ENCODE data around the gene GFOD1. TPM values are rescaled to one million over a fixed set of nuclear protein-coding genes. Genes with fewer than 3 reads are reported as not detected.

GFOD1 gene
- total and polyA plus RNA-seq, 8 donors = 5.7 to 19.6 (median 8.2) TPM

- intact Hi-C loops (cut with DNase I) = no loop called here
- Histone ChIP-seq H3K4me3 (peak overlapping the region; percentile 48 to 90), H3K27ac (peak overlapping the region; percentile 39 to 63), H3K27me3 (no peaks in the 10 kb centered on the region), H3K36me3 (no peaks in the 10 kb centered on the region), H3K4me1 (peaks cover 3 to 37% of the 10 kb centered on the region in 2 donors), H3K9me3 (no peaks in the 10 kb centered on the region)
- peak in 3 of 4 donors; percentile 65 to 85 (median 70) for DNase-seq
- ATAC-seq = peak; percentile 16
- no peak for TF ChIP-seq CTCF (IDR thresholded peaks at IDR 0.05)
These were observed 855 bp upstream of the GFOD1 start for GRCh38 chr6:13488015-13488895.

GRCh38 chr6:13486679-13487121 is 700 bp downstream of the GFOD1 start:
- peak; percentile 40 for ATAC-seq
- peak overlapping the region; percentile 75 to 90 for H3K4me3 ChIP-seq
- DNase-seq = peak; percentile 49 to 91 (median 66)
- no peak for TF ChIP-seq CTCF (IDR thresholded peaks at IDR 0.05)
- H3K9me3 ChIP-seq = no peaks in the 10 kb centered on the region
- peak overlapping the region; percentile 87 to 88 for H3K27ac ChIP-seq
- intact Hi-C loops (cut with DNase I) = no loop called here
- no peaks in the 10 kb centered on the region for H3K27me3 ChIP-seq
- H3K4me1 ChIP-seq = peaks cover 3 to 37% of the 10 kb centered on the region in 2 donors
- no peaks in the 10 kb centered on the region for H3K36me3 ChIP-seq

- H3K4me1 ChIP-seq = peaks cover 3 to 40% of the 10 kb centered on the region in 2 donors
- no peaks in the 10 kb centered on the region for H3K27me3 ChIP-seq
- peak overlapping the region in 1 of 2 donors; percentile 87 for H3K27ac ChIP-seq
- peak overlapping the region; percentile 75 to 90 for H3K4me3 ChIP-seq
- ATAC-seq = peak; percentile 14
- no peak for TF ChIP-seq CTCF (IDR thresholded peaks at IDR 0.05)
- H3K36me3 ChIP-seq = no peaks in the 10 kb centered on the region
- intact Hi-C loops (cut with DNase I) = no loop called here
- peak in 3 of 4 donors; percentile 40 to 44 (median 43) for DNase-seq
- H3K9me3 ChIP-seq = no peaks in the 10 kb centered on the region
These were observed 1.4 kb downstream of the GFOD1 start for GRCh38 chr6:13485923-13486562.

GRCh38 chr6:13485303-13485702 is 2.1 kb downstream of the GFOD1 start:
- no peak for ATAC-seq
- intact Hi-C loops (cut with DNase I) = no loop called here
- DNase-seq = no peak
- Histone ChIP-seq H3K36me3 (no peaks in the 10 kb centered on the region), H3K27me3 (no peaks in the 10 kb centered on the region), H3K4me1 (peaks cover 3 to 41% of the 10 kb centered on the region in 2 donors), H3K4me3 (peak overlapping the region; percentile 75 to 90), H3K27ac (no peak overlapping the region), H3K9me3 (no peaks in the 10 kb centered on the region)
- TF ChIP-seq CTCF (IDR thresholded peaks at IDR 0.05) = no peak

GRCh38 chr6:13484827-13485226 is 2.6 kb downstream of the GFOD1 start:
- Histone ChIP-seq H3K27ac (no peak overlapping the region), H3K9me3 (no peaks in the 10 kb centered on the region), H3K4me3 (peak overlapping the region; percentile 75 to 90), H3K4me1 (peaks cover 3 to 44% of the 10 kb centered on the region in 2 donors), H3K36me3 (no peaks in the 10 kb centered on the region), H3K27me3 (no peaks in the 10 kb centered on the region)
- no peak for TF ChIP-seq CTCF (IDR thresholded peaks at IDR 0.05)
- no peak for ATAC-seq
- intact Hi-C loops (cut with DNase I) = no loop called here
- no peak for DNase-seq
